ENCODE data around the gene TUBB3. TPM values are rescaled to one million over a fixed set of nuclear protein-coding genes. Genes with fewer than 3 reads are reported as not detected.

Gene TUBB3
- total and polyA plus RNA-seq, 9 of the 15 experiments (the other 6 are each of a cell fraction or from before 2014, with no cell fraction given), result 0.18 to 12.5 (median 5.0) TPM

DNA sequence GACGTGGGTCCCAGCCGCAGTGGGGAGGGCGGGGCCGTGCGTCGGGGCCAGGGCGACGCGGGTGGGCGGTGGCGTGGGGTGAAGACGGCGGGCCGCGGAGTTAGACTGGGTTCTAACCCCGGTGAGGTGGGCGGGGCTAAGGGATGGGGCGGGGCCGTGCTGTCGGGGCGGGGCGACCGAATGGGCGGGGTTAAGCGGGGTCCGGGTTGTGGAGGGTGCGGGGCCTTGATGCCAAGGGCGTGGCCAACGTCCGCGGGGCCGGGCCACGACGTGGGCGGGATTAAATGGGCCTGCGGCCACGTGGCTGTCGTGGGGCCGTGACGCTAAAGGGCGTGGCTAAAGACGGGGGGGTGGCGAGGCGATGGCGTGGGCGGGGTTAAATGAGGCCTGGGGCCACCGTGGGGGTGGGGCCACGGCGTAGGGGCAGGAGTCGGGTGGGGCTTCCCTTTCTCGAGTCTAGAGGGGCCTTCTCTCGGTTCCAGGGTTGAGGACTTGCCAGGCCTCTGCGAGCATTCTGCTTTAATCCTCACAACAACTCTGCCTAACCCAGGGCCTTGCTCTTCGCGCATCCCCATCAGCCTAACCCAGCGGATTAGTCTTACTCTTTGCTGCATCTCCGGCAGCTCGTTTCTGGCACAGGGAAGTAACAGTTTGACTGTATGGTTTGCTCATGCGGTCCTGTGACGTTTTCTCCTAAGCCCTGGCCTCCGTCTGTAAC is 49.0 kb upstream of the TUBB3 start (continued):
- TF ChIP-seq, protein P1, sequence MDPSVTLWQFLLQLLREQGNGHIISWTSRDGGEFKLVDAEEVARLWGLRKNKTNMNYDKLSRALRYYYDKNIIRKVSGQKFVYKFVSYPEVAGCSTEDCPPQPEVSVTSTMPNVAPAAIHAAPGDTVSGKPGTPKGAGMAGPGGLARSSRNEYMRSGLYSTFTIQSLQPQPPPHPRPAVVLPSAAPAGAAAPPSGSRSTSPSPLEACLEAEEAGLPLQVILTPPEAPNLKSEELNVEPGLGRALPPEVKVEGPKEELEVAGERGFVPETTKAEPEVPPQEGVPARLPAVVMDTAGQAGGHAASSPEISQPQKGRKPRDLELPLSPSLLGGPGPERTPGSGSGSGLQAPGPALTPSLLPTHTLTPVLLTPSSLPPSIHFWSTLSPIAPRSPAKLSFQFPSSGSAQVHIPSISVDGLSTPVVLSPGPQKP (CRISPR knock-in tag; IDR thresholded peaks at IDR 0.05), result no peak
- TF ChIP-seq, protein P2, sequence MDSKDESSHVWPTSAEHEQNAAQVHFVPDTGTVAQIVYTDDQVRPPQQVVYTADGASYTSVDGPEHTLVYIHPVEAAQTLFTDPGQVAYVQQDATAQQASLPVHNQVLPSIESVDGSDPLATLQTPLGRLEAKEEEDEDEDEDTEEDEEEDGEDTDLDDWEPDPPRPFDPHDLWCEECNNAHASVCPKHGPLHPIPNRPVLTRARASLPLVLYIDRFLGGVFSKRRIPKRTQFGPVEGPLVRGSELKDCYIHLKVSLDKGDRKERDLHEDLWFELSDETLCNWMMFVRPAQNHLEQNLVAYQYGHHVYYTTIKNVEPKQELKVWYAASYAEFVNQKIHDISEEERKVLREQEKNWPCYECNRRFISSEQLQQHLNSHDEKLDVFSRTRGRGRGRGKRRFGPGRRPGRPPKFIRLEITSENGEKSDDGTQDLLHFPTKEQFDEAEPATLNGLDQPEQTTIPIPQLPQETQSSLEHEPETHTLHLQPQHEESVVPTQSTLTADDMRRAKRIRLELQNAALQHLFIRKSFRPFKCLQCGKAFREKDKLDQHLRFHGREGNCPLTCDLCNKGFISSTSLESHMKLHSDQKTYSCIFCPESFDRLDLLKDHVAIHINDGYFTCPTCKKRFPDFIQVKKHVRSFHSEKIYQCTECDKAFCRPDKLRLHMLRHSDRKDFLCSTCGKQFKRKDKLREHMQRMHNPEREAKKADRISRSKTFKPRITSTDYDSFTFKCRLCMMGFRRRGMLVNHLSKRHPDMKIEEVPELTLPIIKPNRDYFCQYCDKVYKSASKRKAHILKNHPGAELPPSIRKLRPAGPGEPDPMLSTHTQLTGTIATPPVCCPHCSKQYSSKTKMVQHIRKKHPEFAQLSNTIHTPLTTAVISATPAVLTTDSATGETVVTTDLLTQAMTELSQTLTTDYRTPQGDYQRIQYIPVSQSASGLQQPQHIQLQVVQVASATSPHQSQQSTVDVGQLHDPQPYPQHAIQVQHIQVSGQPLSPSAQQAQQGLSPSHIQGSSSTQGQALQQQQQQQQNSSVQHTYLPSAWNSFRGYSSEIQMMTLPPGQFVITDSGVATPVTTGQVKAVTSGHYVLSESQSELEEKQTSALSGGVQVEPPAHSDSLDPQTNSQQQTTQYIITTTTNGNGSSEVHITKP (IDR thresholded peaks at IDR 0.05; ENCODE audit: partially characterized antibody), result peak; percentile 18
- TF ChIP-seq DDX20 (tag; IDR thresholded peaks at IDR 0.05; ENCODE audit: low read depth) (no peak), FOXJ2 (tag; IDR thresholded peaks at IDR 0.05) (no peak), CREB1 (IDR thresholded peaks at IDR 0.05) (peak; percentile 88), CREB1 (CRISPR knock-in tag; IDR thresholded peaks at IDR 0.05) (peak; percentile 84), SAP30 (IDR thresholded peaks at IDR 0.05; ENCODE audit: borderline replicate concordance, insufficient read depth, low read depth, low read length, poor library complexity, severe bottlenecking) (peak; percentile 26), GABPB1 (CRISPR knock-in tag; IDR thresholded peaks at IDR 0.05) (no peak), JUND (IDR thresholded peaks at IDR 0.05; ENCODE audit: borderline replicate concordance, low read depth, low read length) (peak; percentile 28; the same call in 1 of the 2 replicates), JUND (tag; IDR thresholded peaks at IDR 0.05; ENCODE audit: borderline replicate concordance, low read depth, low read length) (no peak), ZNF212 (CRISPR knock-in tag; IDR thresholded peaks at IDR 0.05) (no peak), GABPB2 (CRISPR knock-in tag; conservative IDR thresholded peaks at IDR 0.05) (no peak), ELF4 (CRISPR knock-in tag; IDR thresholded peaks at IDR 0.05) (no peak), FOXK1 (CRISPR knock-in tag; IDR thresholded peaks at IDR 0.05; ENCODE audit: borderline replicate concordance) (no peak), TARDBP (IDR thresholded peaks at IDR 0.05) (no peak), ZFP36 (IDR thresholded peaks at IDR 0.05; ENCODE audit: low read depth, low read length, partially characterized antibody) (no peak), TCF3 (CRISPR knock-in tag; IDR thresholded peaks at IDR 0.05) (no peak), CHD4 (IDR thresholded peaks at IDR 0.05; ENCODE audit: insufficient read depth, insufficient replicate concordance, low read depth, low read length, poor library complexity, severe bottlenecking) (no peak)
- TF ChIP-seq, protein P3, sequence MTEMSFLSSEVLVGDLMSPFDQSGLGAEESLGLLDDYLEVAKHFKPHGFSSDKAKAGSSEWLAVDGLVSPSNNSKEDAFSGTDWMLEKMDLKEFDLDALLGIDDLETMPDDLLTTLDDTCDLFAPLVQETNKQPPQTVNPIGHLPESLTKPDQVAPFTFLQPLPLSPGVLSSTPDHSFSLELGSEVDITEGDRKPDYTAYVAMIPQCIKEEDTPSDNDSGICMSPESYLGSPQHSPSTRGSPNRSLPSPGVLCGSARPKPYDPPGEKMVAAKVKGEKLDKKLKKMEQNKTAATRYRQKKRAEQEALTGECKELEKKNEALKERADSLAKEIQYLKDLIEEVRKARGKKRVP (CRISPR knock-in tag; IDR thresholded peaks at IDR 0.05), result no peak
- TF ChIP-seq, protein P4, sequence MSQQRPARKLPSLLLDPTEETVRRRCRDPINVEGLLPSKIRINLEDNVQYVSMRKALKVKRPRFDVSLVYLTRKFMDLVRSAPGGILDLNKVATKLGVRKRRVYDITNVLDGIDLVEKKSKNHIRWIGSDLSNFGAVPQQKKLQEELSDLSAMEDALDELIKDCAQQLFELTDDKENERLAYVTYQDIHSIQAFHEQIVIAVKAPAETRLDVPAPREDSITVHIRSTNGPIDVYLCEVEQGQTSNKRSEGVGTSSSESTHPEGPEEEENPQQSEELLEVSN (IDR thresholded peaks at IDR 0.05; ENCODE audit: borderline replicate concordance in 1 of 2, extremely low read depth in 1 of 2, insufficient read depth in 1 of 2, insufficient read length in 1 of 2, low read depth in 1 of 2, low read length in 1 of 2, poor library complexity in 1 of 2, severe bottlenecking in 1 of 2), result peak in 1 of 2 experiments; percentile 77

Data from K562 (cell line).